Measurements from ENCODE around the gene TSPAN14.

GRCh38 chr10:80457554-80458262 is 3.6 kb downstream of the TSPAN14 start:
- TF ChIP-seq CTCF (IDR thresholded peaks at IDR 0.05; ENCODE audit: low read depth, low read length) = no peak
- TF ChIP-seq MAX (IDR thresholded peaks at IDR 0.05; ENCODE audit: low read depth, low read length) = no peak

Measured in NB4 (cell line).